OCI-LY7 (cell line): ENCODE measurements around the gene CCDC74B. TPM values are rescaled to one million over a fixed set of nuclear protein-coding genes. Genes with fewer than 3 reads are reported as not detected.
"Not testable (repeated sequence)": the region's sequence is repeated elsewhere in the genome, so short reads cannot be mapped to it uniquely, and the experiment has no call there.

Experiments
- BruUV-seq: library from RNA; stranded (reverse); fragments of 400-500 nt; replicated peaks from 2 replicates; lab custom pipeline; 2021; lab: Mats Ljungman, UMichigan
- CTCF ChIA-PET: fragments of 300-600 bp; sonication (Branson Sonifier 250); formaldehyde crosslinking; loops from one replicate; lab custom pipeline; 2022; ENCODE audit warnings: antibody characterized with exemption; ENCODE audit not compliant: unreplicated experiment; lab: Charles Lee
- POLR2A ChIA-PET: fragments of 300-600 bp; sonication (Branson Sonifier 250); formaldehyde crosslinking; loops from one replicate; lab custom pipeline; 2022; ENCODE audit warnings: antibody characterized with exemption; lab: Charles Lee
- DNase-seq: peaks from one replicate; pipeline ENCODE4 v3.0.0-alpha.2; 2015; ENCODE audit warnings: low spot score
- H2AFZ ChIP-seq: fragments of 200-600 bp; sonication (generic), shearing (Covaris generic); 2 replicates; pipeline ENCODE4 v1.6.1; 2014; ENCODE audit warnings: mild to moderate bottlenecking, antibody characterized with exemption, low read length, moderate library complexity
- H3K27ac ChIP-seq: fragments of 200-600 bp; sonication (generic); 2 replicates; pipeline ENCODE4 v1.5.1; 2014; ENCODE audit warnings: mixed run types, low read depth, mild to moderate bottlenecking, moderate library complexity, low read length, inconsistent platforms; ENCODE audit not compliant: poor library complexity, severe bottlenecking
- H3K36me3 ChIP-seq: fragments of 200-600 bp; sonication (generic); 2 replicates; pipeline ENCODE4 v1.6.1; 2014; ENCODE audit warnings: mild to moderate bottlenecking, antibody characterized with exemption, low read length, moderate library complexity, mixed read lengths; ENCODE audit not compliant: insufficient read depth
- H3K4me1 ChIP-seq: fragments of 200-600 bp; sonication (generic); 2 replicates; pipeline ENCODE4 v1.5.1; 2014; ENCODE audit warnings: mild to moderate bottlenecking, low read length; ENCODE audit not compliant: insufficient read depth, poor library complexity, severe bottlenecking
- H3K4me2 ChIP-seq: fragments of 200-600 bp; sonication (generic); 2 replicates; pipeline ENCODE4 v1.6.1; 2014; ENCODE audit warnings: mild to moderate bottlenecking, low read length
- H3K4me3 ChIP-seq: fragments of 200-600 bp; sonication (generic); 2 replicates; pipeline ENCODE4 v1.5.1; 2014; ENCODE audit warnings: mild to moderate bottlenecking, low read depth, low read length; ENCODE audit not compliant: poor library complexity, severe bottlenecking
- H3K79me2 ChIP-seq: fragments of 200-600 bp; sonication (generic); 2 replicates; pipeline ENCODE4 v1.6.1; 2016; ENCODE audit warnings: low read depth, mild to moderate bottlenecking, low read length, moderate library complexity, mixed read lengths; ENCODE audit not compliant: insufficient read depth
- H3K9me2 ChIP-seq: fragments of 200-600 bp; sonication (generic); 2 replicates; pipeline ENCODE4 v1.6.1; 2016; ENCODE audit warnings: mild to moderate bottlenecking, low read length, mixed read lengths; ENCODE audit not compliant: insufficient read depth
- H3K9me3 ChIP-seq: fragments of 200-600 bp; sonication (generic); 2 replicates; pipeline ENCODE4 v1.6.1; 2014; ENCODE audit warnings: mild to moderate bottlenecking, mixed run types, low read length, mixed read lengths
- H4K20me1 ChIP-seq: fragments of 200-600 bp; sonication (generic); 2 replicates; pipeline ENCODE4 v1.6.1; 2014; ENCODE audit warnings: mild to moderate bottlenecking, antibody characterized with exemption, low read length, moderate library complexity, mixed read lengths; ENCODE audit not compliant: insufficient read depth
- EZH2phosphoT487 ChIP-seq: fragments of 200-600 bp; sonication (generic); IDR thresholded peaks from 2 replicates; pipeline ENCODE4 v1.6.1; 2018; ENCODE audit warnings: low read depth, borderline replicate concordance, mild to moderate bottlenecking, mixed run types, antibody characterized with exemption, low read length, moderate library complexity, mixed read lengths
- intact Hi-C: fragments of 100-400 bp; cut with micrococcal nuclease; formaldehyde crosslinking; loops from one replicate; pipeline ENCODE4 v1.10.0; 2022; ENCODE audit not compliant: unreplicated experiment
- total RNA-seq, 2 experiments: library from RNA; depleted of rRNA in 1 of 2; stranded (reverse); fragments of >200 nt in 1 of 2; shearing (Covaris generic) in 1 of 2; gene quantifications; 2 replicates each; pipeline ENCODE4 v1.2.3, GENCODE V29; 2014 to 2022
- TF ChIP-seq, protein P1 (sequence below): fragments of 200-600 bp; sonication (generic); conservative IDR thresholded peaks from 2 replicates; pipeline ENCODE4 v1.5.1; 2014; ENCODE audit warnings: mild to moderate bottlenecking, antibody characterized with exemption, low read length, moderate library complexity, mixed read lengths

Gene CCDC74B
- total RNA-seq, 2 experiments from 2014 or later: 2.4 to 2.6 TPM

DNA sequence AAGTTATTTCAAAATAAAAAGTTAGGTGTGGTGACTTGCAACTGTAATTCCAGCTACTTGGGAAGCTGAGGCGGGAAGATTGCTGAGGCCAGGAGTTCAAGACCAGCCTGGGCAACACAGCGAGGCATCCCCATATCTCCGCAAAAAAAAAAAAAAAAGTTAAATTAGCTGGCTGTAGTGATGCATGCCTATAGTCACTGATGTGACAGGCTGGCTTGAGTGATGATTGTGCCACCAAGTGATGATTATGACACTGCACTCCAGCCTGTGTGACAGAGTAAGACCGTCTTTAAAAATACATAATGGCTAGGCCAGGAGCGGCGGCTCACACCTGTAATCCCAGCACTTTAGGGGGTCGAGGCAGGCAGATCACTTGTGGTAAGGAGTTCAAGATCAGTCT lies 25.0 kb upstream of the CCDC74B start:
- CTCF ChIA-PET: interaction anchor here (0.6 kb wide), 1 partner anchor 177 kb away, joined by 3 read pairs; no protein-coding TSS in a partner anchor
- no peaks in the 10 kb centered on the region for H3K9me2 ChIP-seq
- no peak for TF ChIP-seq EZH2phosphoT487
- TF ChIP-seq, protein P1, sequence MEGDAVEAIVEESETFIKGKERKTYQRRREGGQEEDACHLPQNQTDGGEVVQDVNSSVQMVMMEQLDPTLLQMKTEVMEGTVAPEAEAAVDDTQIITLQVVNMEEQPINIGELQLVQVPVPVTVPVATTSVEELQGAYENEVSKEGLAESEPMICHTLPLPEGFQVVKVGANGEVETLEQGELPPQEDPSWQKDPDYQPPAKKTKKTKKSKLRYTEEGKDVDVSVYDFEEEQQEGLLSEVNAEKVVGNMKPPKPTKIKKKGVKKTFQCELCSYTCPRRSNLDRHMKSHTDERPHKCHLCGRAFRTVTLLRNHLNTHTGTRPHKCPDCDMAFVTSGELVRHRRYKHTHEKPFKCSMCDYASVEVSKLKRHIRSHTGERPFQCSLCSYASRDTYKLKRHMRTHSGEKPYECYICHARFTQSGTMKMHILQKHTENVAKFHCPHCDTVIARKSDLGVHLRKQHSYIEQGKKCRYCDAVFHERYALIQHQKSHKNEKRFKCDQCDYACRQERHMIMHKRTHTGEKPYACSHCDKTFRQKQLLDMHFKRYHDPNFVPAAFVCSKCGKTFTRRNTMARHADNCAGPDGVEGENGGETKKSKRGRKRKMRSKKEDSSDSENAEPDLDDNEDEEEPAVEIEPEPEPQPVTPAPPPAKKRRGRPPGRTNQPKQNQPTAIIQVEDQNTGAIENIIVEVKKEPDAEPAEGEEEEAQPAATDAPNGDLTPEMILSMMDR: no peak
- no peaks in the 10 kb centered on the region for H4K20me1 ChIP-seq
- no peaks in the 10 kb centered on the region for H3K9me3 ChIP-seq
- POLR2A ChIA-PET: interaction anchor here (0.9 kb wide), 1 partner anchor 12 kb away, joined by 3 read pairs; the partner anchor contains the start of gene SMPD4
- no peak overlapping the region for H3K4me3 ChIP-seq
- no TSS peak for BruUV-seq
- DNase-seq: no peak
- no peaks in the 10 kb centered on the region for H3K4me1 ChIP-seq
- H3K79me2 ChIP-seq: no peaks in the 10 kb centered on the region
- H2AFZ ChIP-seq: no peak overlapping the region
- no peak overlapping the region for H3K4me2 ChIP-seq
- no peak overlapping the region for H3K27ac ChIP-seq
- peaks cover 92% of the 10 kb centered on the region for H3K36me3 ChIP-seq
- intact Hi-C loops: no loop called here

DNA sequence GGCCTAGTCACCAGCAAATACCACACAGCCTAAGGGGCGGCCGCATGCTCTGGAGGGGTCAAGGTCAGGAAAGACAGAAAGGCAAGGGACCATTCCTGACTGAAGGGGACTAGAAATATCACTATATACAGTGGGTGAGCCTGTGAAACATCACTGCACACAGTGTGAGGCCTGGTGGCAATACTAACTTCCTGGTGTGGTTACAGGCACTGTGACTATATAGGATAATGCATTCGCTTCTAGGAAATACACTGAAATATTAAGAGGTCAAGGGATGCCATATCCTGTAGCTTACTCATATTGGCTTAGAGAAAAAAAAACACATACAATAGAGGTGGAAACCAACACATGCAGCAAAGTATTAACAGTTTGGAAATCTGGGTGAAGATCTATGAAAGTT lies 24.3 kb upstream of the CCDC74B start:
- BruUV-seq, CTCF ChIA-PET, intact Hi-C loops, H3K9me3 ChIP-seq, H3K4me3 ChIP-seq, H4K20me1 ChIP-seq, DNase-seq, H3K79me2 ChIP-seq, H3K27ac ChIP-seq, H3K4me1 ChIP-seq, H3K9me2 ChIP-seq, H3K4me2 ChIP-seq, H2AFZ ChIP-seq: not testable (repeated sequence)
- POLR2A ChIA-PET: interaction anchor here (0.7 kb wide), 1 partner anchor 173 kb away, joined by 3 read pairs; no protein-coding TSS in a partner anchor
- peaks cover 92% of the 10 kb centered on the region for H3K36me3 ChIP-seq

DNA sequence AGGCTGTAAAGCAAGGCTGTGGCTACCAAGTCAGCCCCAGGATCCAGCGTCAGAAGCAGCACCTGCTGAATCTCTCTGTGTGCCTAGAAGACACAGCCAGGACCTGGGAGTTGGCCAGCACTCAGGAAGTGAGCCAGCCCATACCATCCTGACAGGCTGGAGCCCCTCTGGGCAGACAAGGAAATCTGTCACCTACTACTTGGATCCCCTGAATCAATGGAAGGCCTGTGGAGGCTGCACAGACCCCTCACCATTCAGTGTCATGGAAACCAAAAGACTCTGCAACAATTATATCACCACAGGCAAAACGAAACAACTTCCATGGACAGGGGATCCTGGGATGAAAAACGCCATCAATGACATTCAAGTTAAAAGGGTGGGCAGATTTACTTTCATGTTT lies 21.7 kb upstream of the CCDC74B start:
- H3K9me3 ChIP-seq, H3K9me2 ChIP-seq, CTCF ChIA-PET, intact Hi-C loops, POLR2A ChIA-PET, BruUV-seq, H3K4me1 ChIP-seq, H3K4me2 ChIP-seq, H3K4me3 ChIP-seq, H3K79me2 ChIP-seq, H4K20me1 ChIP-seq, H2AFZ ChIP-seq, H3K27ac ChIP-seq, DNase-seq: not testable (repeated sequence)
- peaks cover 80% of the 10 kb centered on the region for H3K36me3 ChIP-seq
